ENCODE results near the gene KAT14.
"Not testable (repeated sequence)": the region's sequence is repeated elsewhere in the genome, so short reads cannot be mapped to it uniquely, and the experiment has no call there.

The KAT14 gene

DNA sequence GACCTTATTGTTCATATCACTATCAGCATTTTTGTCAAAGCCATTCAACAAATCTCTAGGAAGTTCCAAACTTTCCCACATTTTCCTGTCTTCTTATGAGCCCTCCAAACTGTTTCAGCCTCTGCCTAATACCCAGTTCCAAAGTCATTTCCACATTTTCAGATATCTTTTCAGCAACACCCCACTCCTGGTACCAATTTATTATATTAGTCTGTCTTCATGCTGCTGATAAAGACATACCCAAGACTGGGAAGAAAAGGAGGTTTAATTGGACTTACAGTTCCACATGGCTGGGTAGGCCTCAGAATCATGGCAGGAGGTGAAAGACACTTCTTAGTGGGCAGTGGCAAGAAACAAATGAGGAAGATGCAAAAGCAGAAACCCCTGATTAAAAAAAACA lies 42.7 kb downstream of the KAT14 start:
- H3K4me1 ChIP-seq (ENCODE audit: control insufficient read depth in 1 of 2, insufficient read depth in 2 of 2, low read length in 2 of 2) = not testable (repeated sequence)
- H3K36me3 ChIP-seq (ENCODE audit: control insufficient read depth in 1 of 2, insufficient read depth in 2 of 2, low read length in 2 of 2) = peaks cover 19 to 56% of the 10 kb centered on the region in 2 donors

DNA sequence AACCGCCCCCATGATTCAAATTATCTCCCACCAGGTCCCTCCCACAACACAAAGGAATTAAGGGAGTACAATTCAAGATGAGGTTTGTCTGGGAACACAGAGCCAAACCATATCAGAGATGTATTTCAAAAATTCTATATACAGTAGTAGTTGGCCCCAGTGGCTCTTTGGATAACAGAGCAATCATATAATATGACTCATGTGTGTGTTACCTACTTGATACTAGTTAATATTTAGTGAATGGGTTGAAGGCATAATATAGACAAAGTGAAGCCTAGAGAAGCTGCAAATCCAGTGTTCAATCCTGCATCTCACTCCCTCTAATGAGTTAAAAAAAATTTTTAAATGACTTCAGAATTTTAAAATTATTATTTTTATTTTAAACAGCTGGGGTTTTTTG lies 43.2 kb downstream of the KAT14 start:
- Histone ChIP-seq H3K36me3 (ENCODE audit: control insufficient read depth in 1 of 2, insufficient read depth in 2 of 2, low read length in 2 of 2) (peaks cover 22 to 58% of the 10 kb centered on the region in 2 donors), H3K27me3 (ENCODE audit: control insufficient read depth in 1 of 2, insufficient read depth in 2 of 2, low read length in 2 of 2) (no peaks in the 10 kb centered on the region), H3K4me1 (ENCODE audit: control insufficient read depth in 1 of 2, insufficient read depth in 2 of 2, low read length in 2 of 2) (no peaks in the 10 kb centered on the region), H3K9me3 (ENCODE audit: control insufficient read depth in 1 of 2, low read length in 2 of 2) (peaks cover 0 to 3% of the 10 kb centered on the region in 2 donors), H3K4me3 (ENCODE audit: low read depth in 1 of 2, low read length in 2 of 2) (no peak overlapping the region), H3K9ac (ENCODE audit: low read depth in 1 of 2, low read length in 2 of 2) (no peak overlapping the region), H3K27ac (ENCODE audit: low read depth, low read length) (no peak overlapping the region)

More for the DNA sequence above, 42.7 kb downstream of the KAT14 start:
- H3K9me3 ChIP-seq (ENCODE audit: control insufficient read depth in 1 of 2, low read length in 2 of 2); H3K27ac ChIP-seq (ENCODE audit: low read depth, low read length); H3K4me3 ChIP-seq (ENCODE audit: low read depth in 1 of 2, low read length in 2 of 2); H3K27me3 ChIP-seq (ENCODE audit: control insufficient read depth in 1 of 2, insufficient read depth in 2 of 2, low read length in 2 of 2); H3K9ac ChIP-seq (ENCODE audit: low read depth in 1 of 2, low read length in 2 of 2): not testable (repeated sequence)

GRCh38 chr20:18187020-18187419 lies 49.4 kb downstream of the KAT14 start:
- H3K9me3 ChIP-seq (ENCODE audit: control insufficient read depth in 1 of 2, low read length in 2 of 2) = no peaks in the 10 kb centered on the region
- H3K4me3 ChIP-seq (ENCODE audit: low read depth in 1 of 2, low read length in 2 of 2) = no peak overlapping the region
- H3K4me1 ChIP-seq (ENCODE audit: control insufficient read depth in 1 of 2, insufficient read depth in 2 of 2, low read length in 2 of 2) = no peaks in the 10 kb centered on the region
- H3K27ac ChIP-seq (ENCODE audit: low read depth, low read length) = no peak overlapping the region
- H3K36me3 ChIP-seq (ENCODE audit: control insufficient read depth in 1 of 2, insufficient read depth in 2 of 2, low read length in 2 of 2) = peaks cover 35 to 77% of the 10 kb centered on the region in 2 donors
- H3K27me3 ChIP-seq (ENCODE audit: control insufficient read depth in 1 of 2, insufficient read depth in 2 of 2, low read length in 2 of 2) = no peaks in the 10 kb centered on the region
- H3K9ac ChIP-seq (ENCODE audit: low read depth in 1 of 2, low read length in 2 of 2) = no peak overlapping the region

DNA sequence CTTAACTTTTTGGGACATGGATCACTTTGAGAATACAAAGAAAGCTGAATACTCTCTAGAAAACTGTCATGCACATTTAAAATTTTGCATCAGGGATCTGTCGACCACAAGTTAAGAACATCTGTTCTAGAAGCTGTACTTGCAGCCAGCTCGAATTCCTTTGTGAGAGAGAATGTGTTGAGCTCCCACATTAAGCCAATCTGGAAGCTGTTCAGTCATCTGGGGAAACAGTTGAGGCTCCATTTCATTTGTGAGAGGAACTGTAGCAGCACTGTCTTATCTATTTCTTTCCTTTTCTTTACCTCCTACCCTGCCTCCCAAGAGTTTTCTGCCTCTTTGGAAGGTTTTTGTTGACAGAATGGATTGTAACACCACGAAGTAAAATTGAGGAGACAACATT lies 50.8 kb downstream of the KAT14 start:
- H3K9me3 ChIP-seq (ENCODE audit: control insufficient read depth in 1 of 2, low read length in 2 of 2) = no peaks in the 10 kb centered on the region
- no peaks in the 10 kb centered on the region for H3K4me1 ChIP-seq (ENCODE audit: control insufficient read depth in 1 of 2, insufficient read depth in 2 of 2, low read length in 2 of 2)
- peaks cover 25 to 65% of the 10 kb centered on the region in 2 donors for H3K36me3 ChIP-seq (ENCODE audit: control insufficient read depth in 1 of 2, insufficient read depth in 2 of 2, low read length in 2 of 2)
- no peak overlapping the region for H3K27ac ChIP-seq (ENCODE audit: low read depth, low read length)
- H3K27me3 ChIP-seq (ENCODE audit: control insufficient read depth in 1 of 2, insufficient read depth in 2 of 2, low read length in 2 of 2) = no peaks in the 10 kb centered on the region
- H3K9ac ChIP-seq (ENCODE audit: low read depth in 1 of 2, low read length in 2 of 2) = no peak overlapping the region
- no peak overlapping the region for H3K4me3 ChIP-seq (ENCODE audit: low read depth in 1 of 2, low read length in 2 of 2)

DNA sequence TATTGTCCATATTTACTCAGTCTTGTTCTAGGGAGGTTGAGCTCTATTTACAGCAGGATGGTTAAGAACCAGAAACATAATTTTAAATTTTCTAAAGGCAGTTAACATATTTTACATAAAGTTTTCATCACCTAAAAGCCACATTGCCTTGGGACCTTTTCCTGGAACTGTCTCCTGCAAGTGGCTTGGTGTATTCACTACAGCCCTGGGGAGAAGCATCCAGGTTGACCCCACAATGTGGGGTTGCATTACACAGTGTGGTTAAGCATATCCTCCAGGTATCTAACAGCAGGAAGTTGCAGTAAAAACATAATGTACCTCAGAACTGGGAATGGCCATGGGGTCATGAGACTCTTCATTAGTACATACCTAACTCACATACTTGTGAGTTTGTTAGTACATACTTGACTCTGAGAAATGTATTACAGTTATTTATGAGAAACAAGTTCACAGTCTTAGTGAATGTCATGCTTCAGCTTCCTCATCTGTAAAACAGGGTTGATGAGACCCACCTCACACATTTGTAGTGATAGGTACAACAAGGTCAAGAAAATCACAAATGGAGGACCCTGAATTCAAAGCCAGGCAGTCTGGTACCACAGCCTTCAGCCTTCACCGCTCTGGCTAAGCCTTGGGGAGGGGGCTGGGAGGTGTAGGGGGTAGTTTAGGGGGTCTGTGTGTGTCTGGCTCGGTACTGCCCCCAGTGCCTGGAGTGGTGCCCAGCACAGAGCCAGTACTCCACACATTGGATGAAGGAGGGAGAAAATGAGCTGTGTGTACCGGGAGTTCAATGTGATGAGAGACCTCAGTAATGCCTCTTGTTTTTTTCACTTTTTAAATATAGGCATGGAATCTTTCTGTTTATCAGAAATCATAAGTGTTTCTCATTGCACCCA lies 52.9 kb downstream of the KAT14 start:
- Histone ChIP-seq H3K4me3 (ENCODE audit: low read depth in 1 of 2, low read length in 2 of 2) (no peak overlapping the region), H3K36me3 (ENCODE audit: control insufficient read depth in 1 of 2, insufficient read depth in 2 of 2, low read length in 2 of 2) (peaks cover 19 to 44% of the 10 kb centered on the region in 2 donors), H3K9me3 (ENCODE audit: control insufficient read depth in 1 of 2, low read length in 2 of 2) (no peaks in the 10 kb centered on the region), H3K9ac (ENCODE audit: low read depth in 1 of 2, low read length in 2 of 2) (no peak overlapping the region), H3K4me1 (ENCODE audit: control insufficient read depth in 1 of 2, insufficient read depth in 2 of 2, low read length in 2 of 2) (no peaks in the 10 kb centered on the region), H3K27me3 (ENCODE audit: control insufficient read depth in 1 of 2, insufficient read depth in 2 of 2, low read length in 2 of 2) (no peaks in the 10 kb centered on the region), H3K27ac (ENCODE audit: low read depth, low read length) (no peak overlapping the region)

GRCh38 chr20:18191306-18191705 lies 53.6 kb downstream of the KAT14 start:
- H3K27me3 ChIP-seq (ENCODE audit: control insufficient read depth in 1 of 2, insufficient read depth in 2 of 2, low read length in 2 of 2) = no peaks in the 10 kb centered on the region
- no peak overlapping the region for H3K27ac ChIP-seq (ENCODE audit: low read depth, low read length)
- H3K9ac ChIP-seq (ENCODE audit: low read depth in 1 of 2, low read length in 2 of 2) = no peak overlapping the region
- no peaks in the 10 kb centered on the region for H3K9me3 ChIP-seq (ENCODE audit: control insufficient read depth in 1 of 2, low read length in 2 of 2)
- peaks cover 12 to 37% of the 10 kb centered on the region in 2 donors for H3K36me3 ChIP-seq (ENCODE audit: control insufficient read depth in 1 of 2, insufficient read depth in 2 of 2, low read length in 2 of 2)
- H3K4me3 ChIP-seq (ENCODE audit: low read depth in 1 of 2, low read length in 2 of 2) = no peak overlapping the region
- no peaks in the 10 kb centered on the region for H3K4me1 ChIP-seq (ENCODE audit: control insufficient read depth in 1 of 2, insufficient read depth in 2 of 2, low read length in 2 of 2)

DNA sequence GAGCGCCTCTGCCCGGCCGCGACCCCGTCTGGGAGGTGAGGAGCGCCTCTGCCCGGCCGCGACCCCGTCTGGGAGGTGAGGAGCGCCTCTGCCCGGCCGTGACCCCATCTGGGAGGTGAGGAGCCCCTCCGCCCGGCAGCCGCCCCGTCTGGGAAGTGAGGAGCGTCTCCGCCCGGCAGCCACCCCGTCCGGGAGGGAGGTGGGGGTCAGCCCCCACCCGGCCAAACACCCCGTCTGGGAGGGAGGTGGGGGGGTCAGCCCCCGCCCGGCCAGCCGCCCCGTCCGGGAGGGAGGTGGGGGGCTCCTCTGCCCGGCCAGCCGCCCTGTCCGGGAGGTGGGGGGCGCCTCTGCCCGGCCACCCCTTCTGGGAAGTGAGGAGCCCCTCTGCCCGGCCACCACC lies 56.8 kb downstream of the KAT14 start:
- not testable (repeated sequence) for H3K9me3 ChIP-seq (ENCODE audit: control insufficient read depth in 1 of 2, low read length in 2 of 2); H3K4me1 ChIP-seq (ENCODE audit: control insufficient read depth in 1 of 2, insufficient read depth in 2 of 2, low read length in 2 of 2); H3K27me3 ChIP-seq (ENCODE audit: control insufficient read depth in 1 of 2, insufficient read depth in 2 of 2, low read length in 2 of 2); H3K9ac ChIP-seq (ENCODE audit: low read depth in 1 of 2, low read length in 2 of 2); H3K27ac ChIP-seq (ENCODE audit: low read depth, low read length); H3K4me3 ChIP-seq (ENCODE audit: low read depth in 1 of 2, low read length in 2 of 2)
- peaks cover 0 to 10% of the 10 kb centered on the region in 2 donors for H3K36me3 ChIP-seq (ENCODE audit: control insufficient read depth in 1 of 2, insufficient read depth in 2 of 2, low read length in 2 of 2)

DNA sequence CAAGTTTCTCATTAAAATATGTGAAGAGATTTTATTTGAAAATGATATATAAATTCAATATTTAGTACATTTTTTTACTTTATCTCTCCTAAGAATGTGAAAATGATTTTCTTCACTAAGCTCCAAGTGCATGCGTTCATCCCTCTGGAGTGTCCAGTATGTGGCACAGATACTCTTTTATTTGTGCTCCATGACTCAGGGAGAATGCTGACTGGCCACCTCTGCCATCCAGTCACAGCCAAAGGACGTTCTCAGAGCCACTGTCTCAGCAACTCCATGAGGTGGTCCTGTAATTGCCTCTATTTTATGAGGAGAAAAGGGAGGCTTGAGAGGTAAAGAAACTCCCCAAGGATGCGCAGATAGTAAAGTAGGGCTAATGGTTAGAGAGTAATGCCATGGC lies 58.3 kb downstream of the KAT14 start:
- H3K9me3 ChIP-seq (ENCODE audit: control insufficient read depth in 1 of 2, low read length in 2 of 2) = no peaks in the 10 kb centered on the region

DNA sequence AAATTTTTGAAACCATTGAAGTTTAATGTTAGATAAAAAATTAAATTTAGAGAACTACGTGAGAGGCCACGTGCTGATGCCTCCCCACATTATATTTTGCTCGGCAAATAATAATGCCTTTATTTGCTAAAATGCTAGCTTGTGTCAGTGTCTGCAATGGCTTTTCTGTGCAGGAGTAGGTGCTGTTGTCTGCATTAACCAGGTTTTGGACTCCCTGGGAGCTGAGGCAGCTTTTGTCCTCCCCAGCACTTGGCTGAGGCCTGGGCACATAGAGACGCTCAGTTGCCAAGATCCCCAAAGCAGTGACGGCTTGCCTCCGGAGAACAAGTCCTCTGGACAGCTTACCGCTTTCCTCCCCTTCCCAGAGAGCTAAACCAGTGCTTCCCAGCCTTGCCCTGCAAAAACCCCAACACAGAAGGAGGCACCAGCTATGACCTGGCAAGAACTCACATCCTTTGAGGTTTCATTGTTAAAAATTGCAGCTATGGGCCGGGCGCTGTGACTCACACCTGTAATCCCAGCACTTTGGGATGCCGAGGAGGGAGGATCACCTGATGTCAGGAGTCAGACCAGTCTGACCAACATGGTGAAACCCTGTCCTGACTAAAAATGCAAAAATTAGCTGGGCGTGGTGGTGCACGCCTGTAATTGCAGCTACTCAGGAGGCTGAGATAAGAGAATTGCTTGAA lies 59.9 kb downstream of the KAT14 start:
- Histone ChIP-seq H3K9me3 (ENCODE audit: control insufficient read depth in 1 of 2, low read length in 2 of 2) (peaks cover 4% of the 10 kb centered on the region in 2 donors), H3K27ac (ENCODE audit: low read depth, low read length) (no peak overlapping the region), H3K9ac (ENCODE audit: low read depth in 1 of 2, low read length in 2 of 2) (no peak overlapping the region), H3K36me3 (ENCODE audit: control insufficient read depth in 1 of 2, insufficient read depth in 2 of 2, low read length in 2 of 2) (no peaks in the 10 kb centered on the region), H3K27me3 (ENCODE audit: control insufficient read depth in 1 of 2, insufficient read depth in 2 of 2, low read length in 2 of 2) (no peaks in the 10 kb centered on the region), H3K4me1 (ENCODE audit: control insufficient read depth in 1 of 2, insufficient read depth in 2 of 2, low read length in 2 of 2) (no peaks in the 10 kb centered on the region), H3K4me3 (ENCODE audit: low read depth in 1 of 2, low read length in 2 of 2) (no peak overlapping the region)

More for the DNA sequence above, 58.3 kb downstream of the KAT14 start:
- no peak overlapping the region for H3K9ac ChIP-seq (ENCODE audit: low read depth in 1 of 2, low read length in 2 of 2)
- H3K27me3 ChIP-seq (ENCODE audit: control insufficient read depth in 1 of 2, insufficient read depth in 2 of 2, low read length in 2 of 2) = no peaks in the 10 kb centered on the region
- no peak overlapping the region for H3K27ac ChIP-seq (ENCODE audit: low read depth, low read length)
- no peak overlapping the region for H3K4me3 ChIP-seq (ENCODE audit: low read depth in 1 of 2, low read length in 2 of 2)
- H3K36me3 ChIP-seq (ENCODE audit: control insufficient read depth in 1 of 2, insufficient read depth in 2 of 2, low read length in 2 of 2) = no peaks in the 10 kb centered on the region
- H3K4me1 ChIP-seq (ENCODE audit: control insufficient read depth in 1 of 2, insufficient read depth in 2 of 2, low read length in 2 of 2) = no peaks in the 10 kb centered on the region

DNA sequence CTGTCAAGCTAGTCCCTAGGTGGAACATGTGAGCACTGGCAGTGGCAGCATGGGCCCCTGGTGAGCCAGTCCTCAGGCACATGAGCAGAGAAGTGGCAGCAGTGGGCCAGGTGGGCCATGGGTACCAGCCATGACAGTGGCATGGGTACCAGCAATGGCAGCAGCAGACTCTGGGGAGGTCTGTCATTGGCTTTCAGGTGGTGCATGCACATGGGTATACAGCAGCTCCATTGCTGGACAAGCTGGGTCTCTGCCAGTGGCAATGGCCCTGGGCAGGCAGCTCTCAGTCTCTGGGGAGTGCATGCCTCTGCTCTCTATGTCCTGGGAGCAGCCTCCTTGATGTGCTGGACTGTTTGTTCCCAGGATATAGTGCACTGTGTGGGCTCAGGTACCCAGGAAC lies 65.3 kb downstream of the KAT14 start:
- H3K9ac ChIP-seq (ENCODE audit: low read depth in 1 of 2, low read length in 2 of 2) = no peak overlapping the region
- no peaks in the 10 kb centered on the region for H3K36me3 ChIP-seq (ENCODE audit: control insufficient read depth in 1 of 2, insufficient read depth in 2 of 2, low read length in 2 of 2)
- no peak overlapping the region for H3K27ac ChIP-seq (ENCODE audit: low read depth, low read length)
- no peak overlapping the region for H3K4me3 ChIP-seq (ENCODE audit: low read depth in 1 of 2, low read length in 2 of 2)
- H3K4me1 ChIP-seq (ENCODE audit: control insufficient read depth in 1 of 2, insufficient read depth in 2 of 2, low read length in 2 of 2) = no peaks in the 10 kb centered on the region
- H3K9me3 ChIP-seq (ENCODE audit: control insufficient read depth in 1 of 2, low read length in 2 of 2) = peaks cover 4% of the 10 kb centered on the region in 2 donors
- no peaks in the 10 kb centered on the region for H3K27me3 ChIP-seq (ENCODE audit: control insufficient read depth in 1 of 2, insufficient read depth in 2 of 2, low read length in 2 of 2)

Data from duodenal mucosa (tissue), 2 donors.